Measurements from ENCODE around the gene SMIM22.
A peak's percentile ranks its signal among the peaks of the same experiment; 100 is the strongest.

SMIM22 gene, protein sequence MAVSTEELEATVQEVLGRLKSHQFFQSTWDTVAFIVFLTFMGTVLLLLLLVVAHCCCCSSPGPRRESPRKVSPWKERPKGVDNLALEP

DNA sequence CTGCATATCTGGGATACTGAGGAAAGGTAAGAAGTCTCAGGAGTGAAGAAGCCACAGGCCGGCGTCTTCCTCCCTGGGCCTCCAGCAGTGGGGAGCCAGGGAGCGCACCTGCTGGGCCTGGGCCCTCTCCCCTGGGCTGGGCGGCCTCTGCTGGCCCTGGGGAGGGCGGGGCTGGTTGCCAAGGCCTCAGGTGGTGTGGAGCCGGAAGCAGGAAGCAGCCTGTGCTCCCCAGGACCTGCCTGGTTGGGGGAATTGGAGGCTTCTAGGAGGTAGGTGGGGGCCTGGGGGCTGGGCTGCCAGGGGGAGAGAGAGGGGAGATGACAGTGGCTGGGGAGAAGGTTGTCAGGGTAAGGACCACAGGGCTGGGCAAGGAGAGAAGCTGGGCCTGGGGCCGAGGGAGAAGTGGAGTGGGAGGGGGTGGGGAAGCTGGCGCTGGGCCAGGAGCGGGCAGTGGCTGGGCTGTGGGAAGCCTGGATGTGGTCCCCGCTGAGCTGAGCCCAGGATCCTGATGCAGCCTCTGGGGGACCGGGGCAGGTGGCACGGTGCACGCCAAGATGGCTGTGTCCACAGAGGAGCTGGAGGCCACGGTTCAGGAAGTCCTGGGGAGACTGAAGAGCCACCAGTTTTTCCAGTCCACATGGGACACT, at the start of gene SMIM22:
TSS of gene SMIM22 (plus strand) at position 189 of the 647 bp plus-strand sequence. CDS start at position 555, 366 bp downstream.
- no peak within 1 kb of the TSS for H3K4me3 ChIP-seq (replicated peaks in 1 of 2; ENCODE audit: low read depth in 2 of 2, low read length in 2 of 2)
- DNase-seq (ENCODE audit: low read depth in 2 of 2) = no peak
- TF ChIP-seq, protein P1, sequence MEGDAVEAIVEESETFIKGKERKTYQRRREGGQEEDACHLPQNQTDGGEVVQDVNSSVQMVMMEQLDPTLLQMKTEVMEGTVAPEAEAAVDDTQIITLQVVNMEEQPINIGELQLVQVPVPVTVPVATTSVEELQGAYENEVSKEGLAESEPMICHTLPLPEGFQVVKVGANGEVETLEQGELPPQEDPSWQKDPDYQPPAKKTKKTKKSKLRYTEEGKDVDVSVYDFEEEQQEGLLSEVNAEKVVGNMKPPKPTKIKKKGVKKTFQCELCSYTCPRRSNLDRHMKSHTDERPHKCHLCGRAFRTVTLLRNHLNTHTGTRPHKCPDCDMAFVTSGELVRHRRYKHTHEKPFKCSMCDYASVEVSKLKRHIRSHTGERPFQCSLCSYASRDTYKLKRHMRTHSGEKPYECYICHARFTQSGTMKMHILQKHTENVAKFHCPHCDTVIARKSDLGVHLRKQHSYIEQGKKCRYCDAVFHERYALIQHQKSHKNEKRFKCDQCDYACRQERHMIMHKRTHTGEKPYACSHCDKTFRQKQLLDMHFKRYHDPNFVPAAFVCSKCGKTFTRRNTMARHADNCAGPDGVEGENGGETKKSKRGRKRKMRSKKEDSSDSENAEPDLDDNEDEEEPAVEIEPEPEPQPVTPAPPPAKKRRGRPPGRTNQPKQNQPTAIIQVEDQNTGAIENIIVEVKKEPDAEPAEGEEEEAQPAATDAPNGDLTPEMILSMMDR (IDR thresholded peaks at IDR 0.05; ENCODE audit: low read depth, low read length) = no peak

DNA sequence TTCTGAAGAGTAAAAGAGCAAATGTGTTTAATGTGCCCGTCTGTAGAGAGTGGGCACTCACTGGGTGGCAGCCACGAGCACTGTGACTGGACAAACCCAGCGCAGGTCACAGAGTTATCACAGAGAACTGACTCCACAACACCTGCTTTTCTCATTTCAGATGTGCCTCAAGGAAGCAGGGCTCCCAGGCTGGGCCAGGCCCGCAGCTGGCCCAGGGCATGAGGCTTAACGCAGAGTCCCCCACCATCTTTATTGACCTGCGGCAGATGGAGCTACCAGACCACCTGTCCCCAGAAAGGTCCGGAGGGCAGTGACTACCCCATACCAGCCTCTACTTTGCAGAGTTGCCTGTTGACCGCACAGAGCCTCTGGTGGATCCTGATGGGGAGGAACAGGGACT, 49.0 kb upstream of the SMIM22 start:
- TF ChIP-seq, protein P1 (IDR thresholded peaks at IDR 0.05; ENCODE audit: low read depth, low read length) = no peak
- H3K4me3 ChIP-seq (replicated peaks in 1 of 2; ENCODE audit: low read depth in 2 of 2, low read length in 2 of 2) = no peak overlapping the region
- DNase-seq (ENCODE audit: low read depth in 2 of 2) = no peak

DNA sequence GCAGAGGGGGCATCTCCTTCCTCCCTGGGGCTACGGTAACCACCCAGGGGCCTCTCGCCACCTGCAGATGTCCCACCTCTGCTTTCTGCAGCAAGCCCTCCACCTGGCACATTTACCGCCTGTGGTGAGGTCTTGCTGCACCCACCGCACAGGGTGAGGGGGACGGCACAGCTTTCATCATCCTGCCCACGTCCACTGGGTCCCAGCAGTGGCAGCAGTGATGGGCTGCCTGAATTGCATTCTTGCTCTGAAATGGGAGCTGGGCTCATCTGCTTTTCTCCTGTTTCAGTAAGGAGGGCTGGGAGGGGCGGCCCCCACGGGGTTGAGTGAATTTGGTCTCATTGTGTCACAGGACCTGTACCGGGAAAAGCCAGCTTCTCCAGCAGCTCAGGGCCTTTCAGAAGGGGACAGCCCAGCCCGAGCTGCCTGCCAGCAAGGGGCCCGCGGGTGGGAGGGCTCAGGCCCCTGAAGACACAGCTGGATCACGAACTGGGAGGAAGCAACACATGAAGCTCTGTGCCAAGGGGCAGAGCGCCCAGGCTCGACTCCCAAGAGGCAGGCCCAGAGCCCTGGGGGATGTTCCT, 48.1 kb upstream of the SMIM22 start:
- DNase-seq (ENCODE audit: low read depth in 2 of 2) = peak in 1 of 2 donors; percentile 57
- TF ChIP-seq, protein P1 (IDR thresholded peaks at IDR 0.05; ENCODE audit: low read depth, low read length) = no peak

DNA sequence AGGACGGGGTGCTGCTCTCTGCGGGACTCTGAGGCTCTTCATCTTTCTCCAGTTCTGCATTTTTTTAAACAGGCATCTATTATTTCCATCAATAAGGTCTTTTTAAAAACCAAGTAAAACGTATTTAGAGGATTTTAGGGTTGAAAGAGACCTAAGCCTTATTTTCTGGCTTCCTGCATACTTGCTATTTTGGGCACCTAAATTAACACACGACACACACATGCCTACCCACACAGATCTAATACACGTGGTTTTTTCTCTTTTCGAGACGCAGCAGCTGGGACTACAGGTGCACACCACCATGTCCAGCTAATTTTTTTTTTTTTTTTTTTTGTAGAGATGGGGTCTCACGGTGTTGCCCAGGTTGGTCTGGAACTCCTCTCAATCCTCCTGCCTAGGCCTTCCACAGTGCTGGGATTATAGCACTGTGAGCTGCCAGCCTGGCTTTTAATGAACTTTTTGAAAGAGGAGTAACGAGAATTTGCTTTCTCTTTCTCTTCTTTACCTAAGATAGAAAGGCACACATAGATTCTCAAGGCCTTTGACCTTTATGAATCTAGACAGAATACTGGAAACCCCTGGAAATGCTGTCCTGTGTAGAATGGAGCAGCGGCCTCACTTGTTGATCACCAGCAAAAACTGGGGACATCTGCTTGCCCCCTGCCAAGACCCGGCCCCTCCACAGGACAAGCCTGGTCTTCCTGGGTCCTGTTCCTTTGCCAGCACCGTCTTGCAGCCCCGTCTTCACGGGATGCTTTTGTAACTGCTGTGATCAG, 47.1 kb upstream of the SMIM22 start:
- no peak for DNase-seq (ENCODE audit: low read depth in 2 of 2)
- TF ChIP-seq, protein P1 (IDR thresholded peaks at IDR 0.05; ENCODE audit: low read depth, low read length) = no peak
- no peak overlapping the region for H3K4me3 ChIP-seq (replicated peaks in 1 of 2; ENCODE audit: low read depth in 2 of 2, low read length in 2 of 2)

More for the DNA sequence above, 48.1 kb upstream of the SMIM22 start:
- no peak overlapping the region for H3K4me3 ChIP-seq (replicated peaks in 1 of 2; ENCODE audit: low read depth in 2 of 2, low read length in 2 of 2)

DNA sequence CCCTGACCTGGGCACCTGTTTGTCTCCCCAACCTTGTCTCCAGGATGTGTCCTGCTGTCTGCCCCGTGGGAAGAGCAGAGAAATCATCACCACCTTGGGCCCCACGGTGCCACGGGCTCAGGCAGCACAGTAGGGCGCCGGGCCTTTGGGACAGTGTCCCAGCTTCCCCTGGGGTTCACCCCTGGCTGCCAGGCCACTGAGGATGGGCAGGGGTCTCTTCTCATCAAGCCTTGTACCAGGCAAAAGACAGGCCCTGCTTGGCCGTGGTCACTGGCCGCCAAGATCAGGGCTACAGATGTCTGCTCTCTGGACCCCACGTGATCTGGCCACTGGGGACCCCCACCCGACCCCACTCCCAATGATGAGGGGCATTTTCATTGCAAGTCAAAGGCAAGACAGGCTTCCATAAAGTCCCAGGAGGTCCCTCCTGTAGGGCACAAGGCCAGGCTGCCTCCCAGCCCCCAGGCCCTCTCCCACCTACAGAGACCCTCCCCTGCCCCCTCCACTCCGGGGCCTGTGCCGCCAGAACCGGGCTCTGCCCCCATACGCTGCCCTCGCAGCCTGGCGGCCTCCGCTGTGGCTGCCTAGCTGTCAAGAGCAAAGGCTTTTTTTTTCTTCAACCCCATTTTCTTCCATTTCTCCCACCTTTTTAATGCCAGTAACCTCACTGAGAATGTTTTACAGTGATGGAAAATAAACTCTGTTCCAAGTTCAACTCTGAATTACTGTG, 46.3 kb upstream of the SMIM22 start:
- no peak overlapping the region for H3K4me3 ChIP-seq (replicated peaks in 1 of 2; ENCODE audit: low read depth in 2 of 2, low read length in 2 of 2)
- TF ChIP-seq, protein P1 (IDR thresholded peaks at IDR 0.05; ENCODE audit: low read depth, low read length) = no peak
- no peak for DNase-seq (ENCODE audit: low read depth in 2 of 2)

DNA sequence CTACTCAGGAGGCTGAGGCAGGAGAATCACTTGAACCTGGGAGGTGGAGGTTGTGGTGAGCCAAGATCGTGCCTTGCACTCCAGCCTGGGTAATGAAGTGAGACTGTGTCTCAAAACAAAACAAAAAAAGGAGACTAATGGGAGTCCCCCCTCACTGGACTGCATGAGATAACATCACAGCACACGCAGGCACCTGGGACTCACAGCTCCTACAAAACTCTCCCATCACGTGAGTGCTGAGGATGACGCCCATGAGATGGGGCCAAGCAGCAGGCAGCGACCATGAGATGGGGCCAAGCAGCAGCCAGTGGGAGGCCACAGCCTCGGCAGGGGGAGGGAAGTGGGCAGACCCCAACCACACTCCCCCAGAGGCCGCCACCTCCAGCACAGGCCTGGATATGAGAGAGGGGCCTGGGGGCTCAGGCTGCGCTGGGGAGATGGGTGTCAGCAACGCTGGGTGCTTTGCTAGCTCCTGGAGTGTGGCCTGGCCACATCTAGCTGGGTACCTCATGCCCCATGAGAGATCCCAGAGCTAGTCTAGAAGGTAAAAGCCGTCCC, 45.4 kb upstream of the SMIM22 start:
- DNase-seq (ENCODE audit: low read depth in 2 of 2) = no peak
- no peak overlapping the region for H3K4me3 ChIP-seq (replicated peaks in 1 of 2; ENCODE audit: low read depth in 2 of 2, low read length in 2 of 2)
- TF ChIP-seq, protein P1 (IDR thresholded peaks at IDR 0.05; ENCODE audit: low read depth, low read length) = no peak
